K562 (cell line): ENCODE data around the gene PHF14. TPM values are rescaled to one million over a fixed set of nuclear protein-coding genes. Genes with fewer than 3 reads are reported as not detected.

Experiments
- ATAC-seq: fragments of 200-7000 bp; cut with Tn5 transposase; 3 replicates; pipeline ENCODE4 v1.9.1; 2020; ENCODE audit warnings: moderate library complexity
- BruUV-seq: library from RNA; stranded (reverse); fragments of 400-500 nt; replicated peaks from 2 replicates; lab custom pipeline; 2021; lab: Mats Ljungman, UMichigan
- CTCF ChIA-PET: fragments of 300-600 bp; formaldehyde crosslinking; extraction: SDS; loops from one replicate; lab custom pipeline; 2021; ENCODE audit warnings: low intra/inter-chr PET ratio; lab: Yijun Ruan, JAX
- POLR2A ChIA-PET: fragments of 300-600, 350-650 bp; sonication (Branson Sonifier 250); formaldehyde crosslinking; extraction: SDS; loops from one replicate; lab custom pipeline; 2021; ENCODE audit warnings: antibody characterized with exemption, inconsistent platforms; lab: Yijun Ruan, JAX
- DNase-seq, 4 experiments: peaks; one replicate each; pipeline versions ENCODE4 v3.0.0 to v3.0.0-alpha.2; 2011 to 2018; ENCODE audit warnings: low spot score in 3 of 4, mixed read lengths in 3 of 4; ENCODE audit errors: extremely low read depth in 1 of 4
- FAIRE-seq: peaks from 2 replicates; lab custom pipeline; 2011; peaks lifted over from hg19 to GRCh38; lab: Jason Lieb, UNC
- H2AFZ ChIP-seq: 2 replicates; pipeline ENCODE4 v1.6.0; 2011; ENCODE audit warnings: low read depth, low read length, control low read depth, inconsistent platforms
- H3K27ac ChIP-seq: fragments of 200-600 bp; 3 replicates; pipeline ENCODE4 v1.8.0; 2011; ENCODE audit warnings: low read depth, mild to moderate bottlenecking, control low read depth, inconsistent platforms, low read length, moderate library complexity, mixed read lengths; ENCODE audit errors: extremely low read depth
- H3K27me3 ChIP-seq, 2 experiments: fragments of 300-600 bp in 1 of 2; 2 replicates in 1 of 2; 3 replicates in 1 of 2; pipeline versions ENCODE4 v1.6.0 to v1.8.0; 2011; ENCODE audit warnings: inconsistent platforms in 2 of 2, low read length in 2 of 2, mild to moderate bottlenecking in 1 of 2, mixed read lengths in 1 of 2, moderate library complexity in 1 of 2; ENCODE audit not compliant: control insufficient read depth in 2 of 2, insufficient read depth in 2 of 2
- H3K36me3 ChIP-seq: fragments of 300-600 bp; 3 replicates; pipeline ENCODE4 v1.8.0; 2011; ENCODE audit warnings: mild to moderate bottlenecking, low read length, inconsistent platforms; ENCODE audit not compliant: control insufficient read depth, insufficient read depth
- H3K4me1 ChIP-seq, 2 experiments: fragments of 200-600 bp in 1 of 2; replicated peaks in 1 of 2; 2 replicates in 1 of 2; 3 replicates in 1 of 2; pipeline versions ENCODE4 v1.5.1 to v1.8.0; 2011; ENCODE audit warnings: inconsistent platforms in 2 of 2, low read length in 2 of 2, mild to moderate bottlenecking in 1 of 2, mixed read lengths in 1 of 2, moderate library complexity in 1 of 2; ENCODE audit not compliant: control insufficient read depth in 2 of 2, insufficient read depth in 2 of 2
- H3K4me2 ChIP-seq: 2 replicates; pipeline ENCODE4 v1.6.1; 2011; ENCODE audit warnings: low read length, control low read depth, inconsistent platforms, mixed read lengths; ENCODE audit not compliant: insufficient read depth
- H3K4me3 ChIP-seq: fragments of 200-600 bp; sonication (generic), shearing (Covaris generic); 2 replicates; pipeline ENCODE4 v1.5.1; 2016; ENCODE audit warnings: control low read depth, inconsistent platforms
- H3K79me2 ChIP-seq: fragments of 200-600 bp; 3 replicates; pipeline ENCODE4 v1.8.0; 2011; ENCODE audit warnings: low read length, inconsistent platforms; ENCODE audit not compliant: control insufficient read depth, insufficient read depth
- H3K9ac ChIP-seq, 2 experiments: 2 replicates each; pipeline versions ENCODE4 v1.6.0 to v1.6.1; 2011; ENCODE audit warnings: low read depth in 2 of 2, low read length in 2 of 2, control low read depth in 1 of 2, inconsistent platforms in 1 of 2, mild to moderate bottlenecking in 1 of 2, mixed read lengths in 1 of 2; ENCODE audit not compliant: insufficient read depth in 1 of 2
- H3K9me1 ChIP-seq: one replicate; pipeline ENCODE4 v1.6.0; 2011; ENCODE audit warnings: inconsistent platforms, mild to moderate bottlenecking, low read length, moderate library complexity; ENCODE audit not compliant: control insufficient read depth, insufficient read depth
- H3K9me3 ChIP-seq: replicated peaks from 2 replicates; pipeline ENCODE4 v1.5.1; 2011; ENCODE audit warnings: low read depth, low read length, inconsistent platforms; ENCODE audit not compliant: control insufficient read depth, insufficient read depth
- H4K20me1 ChIP-seq: replicated peaks from 2 replicates; pipeline ENCODE4 v1.6.1; 2011; ENCODE audit warnings: low read length, inconsistent platforms, mixed read lengths; ENCODE audit not compliant: control insufficient read depth, insufficient read depth
- C11orf30 ChIP-seq: fragments of 450-650 bp; IDR thresholded peaks from 2 replicates; pipeline ENCODE4 v1.6.1; 2016; ENCODE audit warnings: low read depth, mild to moderate bottlenecking
- CCAR2 ChIP-seq: fragments of 200-400 bp; formaldehyde crosslinking; IDR thresholded peaks from 2 replicates; pipeline ENCODE4 v1.6.1; 2017; ENCODE audit warnings: mild to moderate bottlenecking, low read depth, low read length
- FOXK1 ChIP-seq: sonication (generic); formaldehyde crosslinking; IDR thresholded peaks from 2 replicates; pipeline ENCODE4 v1.8.0; 2022; ENCODE audit warnings: missing genetic modification reagents, mild to moderate bottlenecking, borderline replicate concordance
- MAFF ChIP-seq: IDR thresholded peaks from 2 replicates; pipeline ENCODE4 v1.6.1; 2012; ENCODE audit warnings: low read length, improper control_type of control experiment
- MAFG ChIP-seq: fragments of 450-650 bp; conservative IDR thresholded peaks from 2 replicates; pipeline ENCODE4 v1.6.1; 2016; ENCODE audit warnings: missing genetic modification characterization, missing compliant biosample characterization
- MAFK ChIP-seq: IDR thresholded peaks from 2 replicates; pipeline ENCODE4 v1.6.1; 2011; ENCODE audit warnings: low read length, improper control_type of control experiment
- ZNF316 ChIP-seq: fragments of 450-650 bp; IDR thresholded peaks from 2 replicates; pipeline ENCODE4 v1.6.1; 2016
- WGBS: fragments of 100-300 bp; shearing (Covaris generic); methylation state at CpG from one replicate; pipeline ENCODE4 v1.1.6; 2016; ENCODE audit warnings: low coverage, mixed read lengths; ENCODE audit not compliant: insufficient coverage; ENCODE audit errors: missing lambda C conversion rate; 5-methylcytosine and 5-hydroxymethylcytosine counted together
- in situ Hi-C: fragments of 300-500 bp; cut with MboI; formaldehyde crosslinking; loops from 4 replicates; pipeline ENCODE4 v1.15.0; 2018; ENCODE audit warnings: inconsistent platforms, mixed read lengths
- intact Hi-C: fragments of 100-400 bp; cut with micrococcal nuclease; formaldehyde crosslinking; loops from 2 replicates; pipeline ENCODE4 v1.14.2; 2022
- polyA plus RNA-seq, 8 experiments: library from polyadenylated mRNA; depleted of rRNA in 4 of 8; stranded (reverse) in 5 of 8; unstranded in 3 of 8; fragments of >200 nt; fragmentation: Nextera tagmentation in 2 of 8; fragmentation: Illumina TruSeq in 1 of 8; extraction: Ambion mirVana in 2 of 8; extraction: Trizol in 1 of 8; gene quantifications; 2 replicates each; pipeline versions ENCODE4 v1.2.1 to v1.2.3, GENCODE V29; 2011 to 2014; ENCODE audit warnings: inconsistent platforms in 1 of 8, missing spikeins in 1 of 8
- total RNA-seq, 7 experiments: library from RNA; depleted of rRNA in 6 of 7; stranded (reverse); fragments of >200 nt in 6 of 7; fragmentation: Illumina TruSeq in 2 of 7; extraction: Trizol in 2 of 7; gene quantifications; 2 replicates each; pipeline versions ENCODE4 v1.2.1 to v1.2.3, GENCODE V29; 2011 to 2021; ENCODE audit warnings: low replicate concordance in 1 of 7

Gene PHF14
- total and polyA plus RNA-seq, 9 of the 15 experiments (the other 6 are each of a cell fraction or from before 2014, with no cell fraction given) = 27.5 to 67.6 (median 41.4) TPM

DNA sequence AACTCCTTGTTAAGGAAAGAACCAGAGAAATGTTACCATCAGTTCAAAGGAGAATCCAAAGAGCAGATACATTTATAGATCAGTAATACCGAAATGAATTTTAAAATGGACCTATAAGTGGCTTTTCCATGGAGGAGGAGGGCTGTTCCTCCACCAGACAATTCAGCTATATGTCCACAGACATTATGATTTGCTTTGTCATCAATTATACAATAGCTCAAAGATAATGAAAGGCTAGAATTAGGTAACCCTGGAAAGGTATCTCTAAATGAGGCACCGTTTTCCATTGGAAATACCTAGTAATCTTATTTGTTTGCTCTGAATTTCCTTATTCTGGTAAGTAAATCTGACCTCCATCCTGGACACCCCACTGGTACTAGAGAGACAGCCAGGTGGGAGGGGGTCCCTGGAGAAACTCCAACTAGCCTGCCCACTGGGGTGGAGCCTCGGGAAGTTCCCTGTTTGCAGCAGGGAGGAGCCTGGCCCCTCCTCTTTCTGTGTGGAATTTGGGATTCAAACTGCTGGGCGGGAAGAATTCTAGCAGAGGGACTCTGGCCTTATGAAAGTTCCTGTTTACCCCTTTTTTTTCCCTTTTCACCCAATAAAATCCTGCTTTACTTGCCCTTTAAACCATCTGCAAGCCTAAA, 218.0 kb downstream of the PHF14 start:
- Histone ChIP-seq H3K27me3 (peaks cover 0 to 6% of the 10 kb centered on the region in 2 experiments; a peak in 4 of 5 replicates), H3K4me3 (no peak overlapping the region), H3K9ac (no peak overlapping the region), H3K27ac (no peak overlapping the region), H3K9me1 (no peaks in the 10 kb centered on the region), H4K20me1 (no peaks in the 10 kb centered on the region), H3K4me1 (peaks cover 0 to 4% of the 10 kb centered on the region in 2 experiments; a peak in 1 of 5 replicates), H3K79me2 (no peaks in the 10 kb centered on the region), H3K9me3 (no peaks in the 10 kb centered on the region), H3K4me2 (no peak overlapping the region), H2AFZ (no peak overlapping the region), H3K36me3 (no peaks in the 10 kb centered on the region)
- ChIA-PET POLR2A (no interaction called here), CTCF (no interaction called here)
- TF ChIP-seq MAFG (tag) = peak; percentile 56
- TF ChIP-seq CCAR2 = no peak
- peak; percentile 31; the same call in 1 of the 2 replicates for TF ChIP-seq MAFK
- TF ChIP-seq ZNF316 = peak; percentile 72
- no peak for TF ChIP-seq FOXK1 (CRISPR knock-in tag)
- TF ChIP-seq C11orf30 = peak; percentile 59; the same call in 1 of the 2 replicates
- peak; percentile 52 for TF ChIP-seq MAFF
- WGBS = 2% methylated on average over 4 of the region's 4 CpGs
- intact Hi-C loops (no loop called here), in situ Hi-C loops (no loop called here)
- BruUV-seq = no TSS peak
- ATAC-seq (no peak), DNase-seq (no peak), FAIRE-seq (no peak)
